Measurements from ENCODE around the gene COG8. TPM values are rescaled to one million over a fixed set of nuclear protein-coding genes. Genes with fewer than 3 reads are reported as not detected.

COG8 gene
- total RNA-seq, 1 experiment from 2014 or later = 41.9 TPM

DNA sequence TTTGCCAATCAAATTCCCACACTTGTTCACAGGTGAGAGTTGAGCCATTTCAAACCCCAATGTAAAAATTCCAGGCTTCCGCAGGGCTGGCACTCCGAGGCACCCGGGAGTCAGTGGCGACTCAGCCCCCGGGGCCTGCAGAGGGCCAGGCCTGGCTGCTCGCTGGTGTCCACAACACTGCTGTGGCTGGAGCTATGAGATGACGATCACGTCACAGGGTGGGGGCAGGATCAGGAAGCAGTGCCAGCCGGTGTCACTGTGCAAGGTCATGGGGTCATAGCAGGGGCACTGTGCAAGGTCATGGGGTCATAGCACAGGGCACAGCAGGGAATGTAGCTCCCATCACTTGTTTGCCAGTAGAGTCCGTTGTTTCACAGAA is 20.5 kb downstream of the COG8 start:
- peaks cover 23% of the 10 kb centered on the region for H4K20me1 ChIP-seq (ENCODE audit: insufficient read depth)

DNA sequence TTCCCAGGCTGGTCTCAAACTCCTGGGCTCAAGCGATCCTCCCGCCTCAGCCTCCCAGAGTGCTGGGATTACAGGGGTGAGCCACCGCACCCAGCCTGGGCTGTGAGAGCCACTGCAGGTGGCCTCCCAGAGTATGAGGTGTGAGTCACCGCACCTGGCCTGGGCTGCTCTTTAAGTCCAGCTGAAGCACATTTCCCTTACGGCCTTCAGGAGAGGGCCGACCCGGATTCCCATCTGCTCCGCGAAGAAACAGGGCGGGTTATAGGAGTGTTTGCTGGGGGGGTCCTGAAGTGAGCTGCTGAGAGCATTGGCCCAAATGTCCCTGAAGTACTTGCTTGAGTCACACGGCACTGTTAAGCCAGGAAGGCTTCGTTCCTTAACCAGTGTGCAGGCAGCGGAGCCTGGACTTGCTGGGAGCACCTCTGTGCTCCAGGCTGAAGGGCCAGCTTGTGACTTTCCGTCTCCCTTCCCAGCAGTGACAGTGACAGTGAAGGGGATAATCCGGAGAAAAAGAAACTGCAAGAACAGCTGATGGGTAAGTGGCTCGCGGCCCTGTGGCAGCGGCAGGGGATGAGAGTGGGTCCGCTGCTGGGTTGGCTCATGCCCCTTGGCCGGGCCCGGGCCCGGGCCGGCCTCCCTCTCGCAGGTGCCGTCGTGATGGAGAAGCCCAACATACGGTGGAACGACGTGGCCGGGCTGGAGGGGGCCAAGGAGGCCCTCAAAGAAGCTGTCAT is 21.0 kb downstream of the COG8 start:
- POLR2A ChIA-PET (ENCODE audit: unreplicated experiment) = interaction anchor here (0.6 kb wide), 1 partner anchor 23 kb away, joined by 4 read pairs; no protein-coding TSS in a partner anchor
- TF ChIP-seq EZH2 (IDR thresholded peaks at IDR 0.05; ENCODE audit: low read depth) = no peak
- TF ChIP-seq, protein P1, sequence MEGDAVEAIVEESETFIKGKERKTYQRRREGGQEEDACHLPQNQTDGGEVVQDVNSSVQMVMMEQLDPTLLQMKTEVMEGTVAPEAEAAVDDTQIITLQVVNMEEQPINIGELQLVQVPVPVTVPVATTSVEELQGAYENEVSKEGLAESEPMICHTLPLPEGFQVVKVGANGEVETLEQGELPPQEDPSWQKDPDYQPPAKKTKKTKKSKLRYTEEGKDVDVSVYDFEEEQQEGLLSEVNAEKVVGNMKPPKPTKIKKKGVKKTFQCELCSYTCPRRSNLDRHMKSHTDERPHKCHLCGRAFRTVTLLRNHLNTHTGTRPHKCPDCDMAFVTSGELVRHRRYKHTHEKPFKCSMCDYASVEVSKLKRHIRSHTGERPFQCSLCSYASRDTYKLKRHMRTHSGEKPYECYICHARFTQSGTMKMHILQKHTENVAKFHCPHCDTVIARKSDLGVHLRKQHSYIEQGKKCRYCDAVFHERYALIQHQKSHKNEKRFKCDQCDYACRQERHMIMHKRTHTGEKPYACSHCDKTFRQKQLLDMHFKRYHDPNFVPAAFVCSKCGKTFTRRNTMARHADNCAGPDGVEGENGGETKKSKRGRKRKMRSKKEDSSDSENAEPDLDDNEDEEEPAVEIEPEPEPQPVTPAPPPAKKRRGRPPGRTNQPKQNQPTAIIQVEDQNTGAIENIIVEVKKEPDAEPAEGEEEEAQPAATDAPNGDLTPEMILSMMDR (conservative IDR thresholded peaks at IDR 0.05) = no peak
- H3K36me3 ChIP-seq (ENCODE audit: low read depth) = peaks cover 8% of the 10 kb centered on the region

More for the DNA sequence above, 20.5 kb downstream of the COG8 start:
- H2AFZ ChIP-seq = no peak overlapping the region
- DNase-seq = no peak
- no peaks in the 10 kb centered on the region for H3K27me3 ChIP-seq (ENCODE audit: insufficient read depth, low read depth)
- no peak overlapping the region for H3K27ac ChIP-seq
- H3K4me1 ChIP-seq (replicated peaks; ENCODE audit: insufficient read depth) = no peaks in the 10 kb centered on the region
- POLR2A ChIA-PET (ENCODE audit: unreplicated experiment) = no interaction called here
- H3K4me2 ChIP-seq = no peak overlapping the region
- peaks cover 11% of the 10 kb centered on the region; the same call in 1 of the 2 replicates for H3F3A ChIP-seq (ENCODE audit: insufficient read depth, low read depth)
- no peak overlapping the region for H3K4me3 ChIP-seq
- intact Hi-C loops (cut with micrococcal nuclease; ENCODE audit: unreplicated experiment) = no loop called here
- TF ChIP-seq, protein P1 (conservative IDR thresholded peaks at IDR 0.05) = no peak
- H3K9me2 ChIP-seq (ENCODE audit: insufficient read depth) = no peaks in the 10 kb centered on the region
- peaks cover 23% of the 10 kb centered on the region for H3K79me2 ChIP-seq (ENCODE audit: low read depth)
- H3K36me3 ChIP-seq (ENCODE audit: low read depth) = peaks cover 5% of the 10 kb centered on the region; the same call in 1 of the 2 replicates
- H3K9me3 ChIP-seq (ENCODE audit: insufficient read depth, low read depth) = no peaks in the 10 kb centered on the region
- BruUV-seq (replicated peaks) = no TSS peak
- CTCF ChIA-PET = no interaction called here

DNA sequence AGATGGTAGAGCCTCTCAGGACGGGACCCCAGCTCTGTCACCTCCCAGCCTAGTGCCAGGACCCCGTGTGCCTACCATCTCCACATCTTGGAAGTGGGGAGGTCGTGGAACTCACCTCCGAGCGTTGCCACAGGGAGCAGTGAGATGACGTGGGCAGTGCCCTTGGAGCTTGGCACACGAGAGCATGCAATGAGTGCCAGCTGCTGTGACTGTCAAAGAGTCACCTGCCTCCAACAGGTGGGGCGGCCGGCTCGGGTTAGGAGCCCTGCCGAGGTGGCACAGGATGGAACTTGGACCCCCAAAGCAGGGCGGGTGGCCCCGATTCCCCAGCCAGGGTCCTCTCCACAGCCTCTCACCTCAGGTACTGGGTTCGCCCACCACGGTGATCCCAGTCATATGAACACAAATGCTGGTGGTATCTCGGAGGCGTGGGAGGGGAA is 22.7 kb downstream of the COG8 start:
- no peak for DNase-seq
- no peak overlapping the region for H3K4me2 ChIP-seq
- no TSS peak for BruUV-seq (replicated peaks)
- H3K36me3 ChIP-seq (ENCODE audit: low read depth) = peaks cover 9% of the 10 kb centered on the region
- H2AFZ ChIP-seq = no peak overlapping the region
- no peaks in the 10 kb centered on the region for H3K9me3 ChIP-seq (ENCODE audit: insufficient read depth, low read depth)
- no peak overlapping the region for H3K4me3 ChIP-seq
- peaks cover 16% of the 10 kb centered on the region; the same call in 1 of the 2 replicates for H3F3A ChIP-seq (ENCODE audit: insufficient read depth, low read depth)
- no peak for TF ChIP-seq EZH2 (IDR thresholded peaks at IDR 0.05; ENCODE audit: low read depth)
- TF ChIP-seq, protein P1 (conservative IDR thresholded peaks at IDR 0.05) = no peak
- H3K4me1 ChIP-seq (replicated peaks; ENCODE audit: insufficient read depth) = peaks cover 8% of the 10 kb centered on the region; the same call in 1 of the 2 replicates
- H3K27ac ChIP-seq = no peak overlapping the region
- H3K9me2 ChIP-seq (ENCODE audit: insufficient read depth) = no peaks in the 10 kb centered on the region
- H3K79me2 ChIP-seq (ENCODE audit: low read depth) = peaks cover 31% of the 10 kb centered on the region
- peaks cover 21% of the 10 kb centered on the region for H4K20me1 ChIP-seq (ENCODE audit: insufficient read depth)
- intact Hi-C loops (cut with micrococcal nuclease; ENCODE audit: unreplicated experiment) = no loop called here
- no peaks in the 10 kb centered on the region for H3K27me3 ChIP-seq (ENCODE audit: insufficient read depth, low read depth)
- ChIA-PET POLR2A (ENCODE audit: unreplicated experiment) (no interaction called here), CTCF (no interaction called here)

More for the DNA sequence above, 21.0 kb downstream of the COG8 start:
- Histone ChIP-seq H3F3A (ENCODE audit: insufficient read depth, low read depth) (peaks cover 13% of the 10 kb centered on the region; the same call in 1 of the 2 replicates), H2AFZ (no peak overlapping the region), H3K79me2 (ENCODE audit: low read depth) (peaks cover 25% of the 10 kb centered on the region), H3K9me2 (ENCODE audit: insufficient read depth) (no peaks in the 10 kb centered on the region), H4K20me1 (ENCODE audit: insufficient read depth) (peaks cover 22% of the 10 kb centered on the region), H3K4me2 (no peak overlapping the region), H3K27me3 (ENCODE audit: insufficient read depth, low read depth) (no peaks in the 10 kb centered on the region), H3K4me1 (replicated peaks; ENCODE audit: insufficient read depth) (no peaks in the 10 kb centered on the region), H3K9me3 (ENCODE audit: insufficient read depth, low read depth) (no peaks in the 10 kb centered on the region), H3K4me3 (no peak overlapping the region), H3K27ac (no peak overlapping the region)
- BruUV-seq (replicated peaks) = no TSS peak
- CTCF ChIA-PET = no interaction called here
- DNase-seq = no peak
- intact Hi-C loops (cut with micrococcal nuclease; ENCODE audit: unreplicated experiment) = no loop called here
